ENCODE measurements around the gene PRDX5. TPM values are rescaled to one million over a fixed set of nuclear protein-coding genes. Genes with fewer than 3 reads are reported as not detected.
A peak's percentile ranks its signal among the peaks of the same experiment; 100 is the strongest.

PRDX5 gene
- total RNA-seq, 2 experiments from 2014 or later = 177 to 217 TPM

DNA sequence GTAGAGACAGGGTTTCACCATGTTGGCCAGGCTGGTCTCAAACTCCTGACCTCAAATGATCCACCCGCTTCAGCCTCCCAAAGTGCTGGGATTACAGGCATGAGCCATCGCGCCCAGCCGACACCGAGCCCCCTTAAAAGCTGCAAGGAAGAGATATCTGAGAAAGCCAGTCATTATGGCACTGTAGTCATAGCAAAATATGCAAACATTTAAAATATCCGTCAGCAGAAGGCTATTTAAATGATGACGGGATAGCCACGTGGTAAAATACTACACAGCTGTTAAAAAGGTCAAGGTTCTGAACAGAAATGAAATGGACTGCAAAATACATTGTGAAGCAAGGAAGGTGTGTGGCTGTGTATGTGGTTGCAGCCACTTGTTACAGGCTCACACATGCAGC, 15.6 kb downstream of the PRDX5 start:
- Histone ChIP-seq H3K9me3 (ENCODE audit: low read length) (no peaks in the 10 kb centered on the region), H4K20me1 (ENCODE audit: insufficient read depth, low read length) (no peaks in the 10 kb centered on the region), H3K79me2 (ENCODE audit: insufficient read depth, low read depth, low read length) (no peaks in the 10 kb centered on the region; the same call in 1 of the 2 replicates), H2AFZ (ENCODE audit: low read length) (no peak overlapping the region), H3K9me2 (ENCODE audit: insufficient read depth, low read length) (no peaks in the 10 kb centered on the region), H3K4me3 (ENCODE audit: low read depth, low read length, poor library complexity, severe bottlenecking) (no peak overlapping the region), H3K4me1 (ENCODE audit: insufficient read depth, low read length, poor library complexity, severe bottlenecking) (peaks cover 41% of the 10 kb centered on the region), H3K36me3 (ENCODE audit: insufficient read depth, low read length) (peaks cover 21% of the 10 kb centered on the region), H3K4me2 (ENCODE audit: low read length) (no peak overlapping the region), H3K27ac (ENCODE audit: low read depth, low read length, poor library complexity, severe bottlenecking) (no peak overlapping the region)
- BruUV-seq (replicated peaks) = no TSS peak
- TF ChIP-seq EZH2phosphoT487 (IDR thresholded peaks at IDR 0.05; ENCODE audit: borderline replicate concordance, low read depth, low read length) = no peak
- TF ChIP-seq CTCF (conservative IDR thresholded peaks at IDR 0.05; ENCODE audit: low read length) = no peak
- DNase-seq (ENCODE audit: low spot score) = no peak
- CTCF ChIA-PET (ENCODE audit: unreplicated experiment) = no interaction called here
- POLR2A ChIA-PET = interaction anchor here (0.8 kb wide), 1 partner anchor 16 kb away, joined by 3 read pairs; the partner anchor contains the start of gene PRDX5
- intact Hi-C loops (cut with micrococcal nuclease; ENCODE audit: unreplicated experiment) = no loop called here

GRCh38 chr11:64334764-64335735, 17.1 kb downstream of the PRDX5 start:
- no peak overlapping the region for H3K4me3 ChIP-seq (ENCODE audit: low read depth, low read length, poor library complexity, severe bottlenecking)
- H3K9me2 ChIP-seq (ENCODE audit: insufficient read depth, low read length) = no peaks in the 10 kb centered on the region
- no peak for TF ChIP-seq EZH2phosphoT487 (IDR thresholded peaks at IDR 0.05; ENCODE audit: borderline replicate concordance, low read depth, low read length)
- TF ChIP-seq CTCF (conservative IDR thresholded peaks at IDR 0.05; ENCODE audit: low read length) = no peak
- POLR2A ChIA-PET = interaction anchor here (0.6 to 2.1 kb wide), 2 partner anchors 17 to 106 kb away, joined by 4 to 14 read pairs; partner anchors contain the start of genes PRDX5 and TRMT112
- H2AFZ ChIP-seq (ENCODE audit: low read length) = no peak overlapping the region
- H3K36me3 ChIP-seq (ENCODE audit: insufficient read depth, low read length) = peaks cover 21% of the 10 kb centered on the region
- DNase-seq (ENCODE audit: low spot score) = peak; percentile 83
- CTCF ChIA-PET (ENCODE audit: unreplicated experiment) = no interaction called here
- intact Hi-C loops (cut with micrococcal nuclease; ENCODE audit: unreplicated experiment) = loop anchor here (1.0 kb wide), 1 partner anchor 18 kb away; the partner anchor contains the start of gene TRMT112
- H3K9me3 ChIP-seq (ENCODE audit: low read length) = no peaks in the 10 kb centered on the region
- no peaks in the 10 kb centered on the region for H4K20me1 ChIP-seq (ENCODE audit: insufficient read depth, low read length)
- BruUV-seq (replicated peaks) = no TSS peak
- H3K4me1 ChIP-seq (ENCODE audit: insufficient read depth, low read length, poor library complexity, severe bottlenecking) = peaks cover 50% of the 10 kb centered on the region
- peak overlapping the region; percentile 29 for H3K27ac ChIP-seq (ENCODE audit: low read depth, low read length, poor library complexity, severe bottlenecking)
- H3K4me2 ChIP-seq (ENCODE audit: low read length) = peak overlapping the region; percentile 58; the same call in 1 of the 2 replicates
- peaks cover 10% of the 10 kb centered on the region; the same call in 1 of the 2 replicates for H3K79me2 ChIP-seq (ENCODE audit: insufficient read depth, low read depth, low read length)
